IMR-90 (cell line): ENCODE data around the gene CD72. TPM values are rescaled to one million over a fixed set of nuclear protein-coding genes. Genes with fewer than 3 reads are reported as not detected.

Experiments used
- microRNA-seq, 2 experiments: library from miRNA; stranded (forward) in 1 of 2; unstranded in 1 of 2; fragments of 10-50 nt in 1 of 2; fragments of <30 nt in 1 of 2; gene quantifications in 1 of 2; microRNA quantifications in 1 of 2; one replicate each; pipeline versions ENCODE3 to v1.1.0; 2013 to 2020; ENCODE audit not compliant: insufficient read depth in 1 of 2, insufficient read length in 1 of 2, unreplicated experiment in 1 of 2
- polyA plus RNA-seq, 3 experiments: library from polyadenylated mRNA; depleted of rRNA; stranded (reverse); fragments of >200 nt; gene quantifications; 2 replicates each; pipeline ENCODE4 v1.2.3, GENCODE V29; 2012; ENCODE audit warnings: low replicate concordance in 1 of 3
- small RNA-seq, 5 experiments: library from RNA; depleted of rRNA; stranded (forward); fragments of <200 nt; gene quantifications; one replicate each; pipeline ENCODE3, GENCODE V24; 2012
- total RNA-seq: library from RNA; depleted of rRNA; stranded (reverse); fragments of >200 nt; gene quantifications from 2 replicates; pipeline ENCODE4 v1.2.3, GENCODE V29; 2012; rRNA removed

CD72 gene
- total and polyA plus RNA-seq, 2 of the 4 experiments (the other 2 are of a cell fraction): 0.36 to 0.58 TPM

Small RNAs within 50 kb of the gene (microRNA-seq; reads per million reads assigned to microRNA genes)
- gene MIR4667 (ENCODE audit: insufficient read depth in 1 of 2, insufficient read length in 1 of 2, unreplicated experiment in 1 of 2) (0 to 0.37 reads per million in 2 experiments), gene RMRP (ENCODE audit: insufficient read depth, insufficient read length) (not detected), gene RPS29P17 (ENCODE audit: insufficient read depth, insufficient read length) (not detected)

Small RNAs within 50 kb of the gene (small RNA-seq; reads per million reads assigned to genes)
- gene MIR4667: 0 to 1.3 (median 0) reads per million in 5 experiments
- gene RMRP: 0 reads per million in 5 experiments
- 0 reads per million in 5 experiments for gene RPS29P17

Other genes with a start within 250 kb of the CD72 start
- 17.4 and 18.3 TPM in 2 replicates for gene RUSC2, start 128.3 kb downstream of the CD72 start, total RNA-seq
- 35.4 and 42.8 TPM in 2 replicates for gene RUSC2, start 128.3 kb downstream of the CD72 start, polyA plus RNA-seq (2012; rRNA removed)
- 3.1 and 3.4 TPM in 2 replicates for gene TESK1, start 13.2 kb downstream of the CD72 start, total RNA-seq
- gene TESK1, start 13.2 kb downstream of the CD72 start, polyA plus RNA-seq (2012; rRNA removed): 21.0 and 22.9 TPM in 2 replicates
- not detected in 2 replicates for gene SIT1, start 32.5 kb upstream of the CD72 start, total RNA-seq
- gene SIT1, start 32.5 kb upstream of the CD72 start, polyA plus RNA-seq (2012; rRNA removed): not detected in 2 replicates
- 13,690 and 21,707 TPM in 2 replicates for gene RMRP, start 39.6 kb upstream of the CD72 start, total RNA-seq
- 39.7 and 88.0 TPM in 2 replicates for gene RMRP, start 39.6 kb upstream of the CD72 start, polyA plus RNA-seq (2012; rRNA removed)
- gene CCDC107, start 39.9 kb upstream of the CD72 start, total RNA-seq: 6.8 and 10.0 TPM in 2 replicates
- gene CCDC107, start 39.9 kb upstream of the CD72 start, polyA plus RNA-seq (2012; rRNA removed): 21.1 and 24.4 TPM in 2 replicates
- 0.56 and 2.5 TPM in 2 replicates for gene ARHGEF39, start 46.8 kb upstream of the CD72 start, total RNA-seq
- gene ARHGEF39, start 46.8 kb upstream of the CD72 start, polyA plus RNA-seq (2012; rRNA removed): 2.1 and 2.8 TPM in 2 replicates
- gene CA9, start 55.5 kb upstream of the CD72 start, total RNA-seq: 0.54 and 0.56 TPM in 2 replicates
- gene CA9, start 55.5 kb upstream of the CD72 start, polyA plus RNA-seq (2012; rRNA removed): 3.7 and 3.9 TPM in 2 replicates
- gene TPM2, start 71.5 kb upstream of the CD72 start, total RNA-seq: 960 and 1,994 TPM in 2 replicates
- 2,500 and 2,548 TPM in 2 replicates for gene TPM2, start 71.5 kb upstream of the CD72 start, polyA plus RNA-seq (2012; rRNA removed)
- 337 and 346 TPM in 2 replicates for gene TLN1, start 113.8 kb upstream of the CD72 start, total RNA-seq
- 224 and 228 TPM in 2 replicates for gene TLN1, start 113.8 kb upstream of the CD72 start, polyA plus RNA-seq (2012; rRNA removed)
- 105 and 106 TPM in 2 replicates for gene CREB3, start 114.3 kb upstream of the CD72 start, total RNA-seq
- 54.9 and 60.7 TPM in 2 replicates for gene CREB3, start 114.3 kb upstream of the CD72 start, polyA plus RNA-seq (2012; rRNA removed)
- gene GBA2, start 130.8 kb upstream of the CD72 start, total RNA-seq: 14.2 and 18.1 TPM in 2 replicates
- 37.0 and 38.2 TPM in 2 replicates for gene GBA2, start 130.8 kb upstream of the CD72 start, polyA plus RNA-seq (2012; rRNA removed)
- gene RGP1, start 130.9 kb upstream of the CD72 start, total RNA-seq: 10.2 and 10.8 TPM in 2 replicates
- gene RGP1, start 130.9 kb upstream of the CD72 start, polyA plus RNA-seq (2012; rRNA removed): 13.5 and 14.3 TPM in 2 replicates
- not detected in 2 replicates for gene MSMP, start 135.9 kb upstream of the CD72 start, total RNA-seq
- gene MSMP, start 135.9 kb upstream of the CD72 start, polyA plus RNA-seq (2012; rRNA removed): not detected in 2 replicates
- gene NPR2, start 173.2 kb upstream of the CD72 start, total RNA-seq: 5.2 and 6.4 TPM in 2 replicates
- gene NPR2, start 173.2 kb upstream of the CD72 start, polyA plus RNA-seq (2012; rRNA removed): 29.9 and 35.7 TPM in 2 replicates
- gene SPAG8, start 193.8 kb upstream of the CD72 start, total RNA-seq: 0.28 and 0.72 TPM in 2 replicates
- 0.62 and 0.84 TPM in 2 replicates for gene SPAG8, start 193.8 kb upstream of the CD72 start, polyA plus RNA-seq (2012; rRNA removed)
- 6.7 and 7.5 TPM in 2 replicates for gene HINT2, start 196.6 kb upstream of the CD72 start, total RNA-seq
- 17.4 and 20.6 TPM in 2 replicates for gene HINT2, start 196.6 kb upstream of the CD72 start, polyA plus RNA-seq (2012; rRNA removed)
- not detected in 2 replicates for gene FAM221B, start 210.3 kb upstream of the CD72 start, total RNA-seq
- gene FAM221B, start 210.3 kb upstream of the CD72 start, polyA plus RNA-seq (2012; rRNA removed): not detected in 2 replicates
- 0.56 and 0.72 TPM in 2 replicates for gene TMEM8B, start 210.8 kb upstream of the CD72 start, total RNA-seq
- 8.2 and 8.3 TPM in 2 replicates for gene TMEM8B, start 210.8 kb upstream of the CD72 start, polyA plus RNA-seq (2012; rRNA removed)